ENCODE results near the gene RERE.
A peak's percentile ranks its signal among the peaks of the same experiment; 100 is the strongest.
"Not testable (repeated sequence)": the region's sequence is repeated elsewhere in the genome, so short reads cannot be mapped to it uniquely, and the experiment has no call there.

Gene RERE

GRCh38 chr1:8631163-8631562, 186.3 kb downstream of the RERE start:
- DNase-seq: no peak

- no peak for DNase-seq
Observed at GRCh38 chr1:8629241-8630091, 188.0 kb downstream of the RERE start.

DNA sequence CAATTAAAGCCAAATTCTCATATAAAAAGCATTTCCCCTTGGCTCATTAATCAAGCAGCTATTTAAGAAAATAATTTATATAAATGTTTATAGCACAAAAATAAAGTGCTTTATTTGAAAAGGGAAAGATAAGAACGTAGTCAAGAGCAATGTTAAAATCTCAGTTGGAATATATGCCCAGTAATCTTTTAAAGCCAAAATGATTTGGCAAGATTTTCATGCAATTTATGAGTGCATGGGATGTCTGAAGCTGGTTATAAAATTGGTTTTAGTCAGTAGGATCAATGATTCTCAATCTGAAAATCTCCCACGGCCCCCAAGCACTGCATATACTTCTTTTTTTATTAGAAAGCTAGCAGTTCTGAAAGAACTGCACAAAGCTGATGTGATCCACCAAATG, 188.8 kb downstream of the RERE start:
- DNase-seq: no peak

- no peak for DNase-seq
Observed at GRCh38 chr1:8627728-8628127, 189.7 kb downstream of the RERE start.

DNA sequence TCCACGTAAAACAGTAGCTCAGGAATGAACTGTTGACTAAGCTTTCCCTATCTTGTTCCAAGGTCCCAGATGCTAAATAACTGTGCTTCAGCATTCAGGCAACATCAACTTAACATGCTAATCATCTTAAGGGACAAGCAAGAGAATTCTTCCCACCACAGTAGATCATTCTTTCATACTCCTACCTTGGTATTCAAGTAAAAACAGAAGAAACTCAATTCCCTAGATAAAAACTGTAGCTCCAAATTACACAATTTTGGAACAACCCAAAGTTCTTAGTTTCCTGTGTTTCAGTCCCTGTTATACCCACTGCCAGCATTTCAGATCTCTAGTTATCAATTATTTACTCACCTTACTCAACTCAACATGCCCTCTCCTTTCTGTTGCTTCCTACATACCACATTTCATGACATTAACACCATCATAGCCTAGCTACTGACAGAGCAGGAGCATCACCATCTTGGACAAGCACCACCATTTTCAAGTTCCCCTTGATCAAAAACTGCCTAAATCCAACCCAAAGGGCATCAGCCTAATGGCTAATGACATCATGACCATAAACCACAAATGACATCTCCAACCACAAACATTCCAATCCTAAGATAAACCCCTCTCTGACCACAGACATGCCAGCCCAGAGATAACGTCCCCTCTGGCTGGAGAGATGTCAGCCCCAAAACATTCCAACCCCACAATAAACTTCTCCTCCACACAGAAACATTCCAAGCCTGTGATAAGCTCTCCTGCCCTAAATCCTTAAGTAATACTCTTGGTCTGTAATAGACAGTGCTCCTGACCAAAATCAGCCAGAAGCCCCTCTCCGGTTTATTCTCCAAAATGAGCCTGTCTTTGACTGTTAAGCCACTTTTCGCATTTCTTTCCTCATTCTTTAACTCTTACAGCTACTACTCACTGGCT, 191.2 kb downstream of the RERE start:
- no peak for DNase-seq

DNA sequence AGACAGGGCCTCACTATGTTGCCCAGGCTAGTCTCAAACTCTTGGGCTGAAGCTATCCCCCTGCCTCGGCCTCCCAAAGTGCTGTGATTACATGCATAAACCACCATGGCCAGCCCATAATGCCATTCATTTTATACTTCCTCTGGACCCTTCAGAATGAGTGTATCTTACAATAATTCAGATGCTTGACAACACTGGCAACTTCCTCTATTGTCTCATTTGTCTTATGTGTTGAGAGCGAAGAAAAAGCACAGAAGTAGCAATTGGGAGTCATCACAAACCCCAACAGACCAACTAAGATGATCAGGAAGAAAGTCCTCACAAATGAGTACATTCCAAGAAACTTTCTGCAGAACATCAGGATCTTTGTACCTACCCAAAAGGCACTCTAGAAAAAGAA, 191.9 kb downstream of the RERE start:
- no peak for DNase-seq

DNA sequence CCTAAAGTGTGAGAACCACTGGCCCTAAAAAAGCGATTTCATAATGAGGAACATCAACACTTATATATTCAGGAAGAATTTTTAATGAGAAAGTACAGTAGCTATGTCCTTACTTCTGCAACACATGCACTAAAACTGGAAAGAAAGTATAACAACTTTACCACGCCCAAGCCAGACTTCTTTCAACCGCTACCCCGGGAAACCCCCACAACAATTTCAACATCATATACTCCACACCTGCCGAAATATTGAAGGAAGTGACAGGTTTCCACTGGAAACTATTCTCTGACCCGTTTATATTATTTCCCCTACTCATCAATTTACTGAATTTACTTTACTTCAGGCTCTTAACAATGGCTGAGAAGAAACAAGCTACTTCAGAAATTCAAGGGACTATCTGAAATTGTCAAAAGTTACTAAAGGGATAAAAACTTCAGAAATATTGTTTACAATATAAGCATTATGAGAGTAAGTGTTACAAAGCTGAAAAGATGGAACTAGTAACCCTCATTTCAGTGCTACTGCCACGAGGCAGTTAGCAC, 193.7 kb downstream of the RERE start:
- not testable (repeated sequence) for DNase-seq

- DNase-seq: not testable (repeated sequence)
Observed at GRCh38 chr1:8621785-8622348, 195.6 kb downstream of the RERE start.

- DNase-seq: not testable (repeated sequence)
Observed at GRCh38 chr1:8621034-8621582, 196.3 kb downstream of the RERE start.

- DNase-seq: not testable (repeated sequence)
Observed at GRCh38 chr1:8619917-8620502, 197.4 kb downstream of the RERE start.

DNA sequence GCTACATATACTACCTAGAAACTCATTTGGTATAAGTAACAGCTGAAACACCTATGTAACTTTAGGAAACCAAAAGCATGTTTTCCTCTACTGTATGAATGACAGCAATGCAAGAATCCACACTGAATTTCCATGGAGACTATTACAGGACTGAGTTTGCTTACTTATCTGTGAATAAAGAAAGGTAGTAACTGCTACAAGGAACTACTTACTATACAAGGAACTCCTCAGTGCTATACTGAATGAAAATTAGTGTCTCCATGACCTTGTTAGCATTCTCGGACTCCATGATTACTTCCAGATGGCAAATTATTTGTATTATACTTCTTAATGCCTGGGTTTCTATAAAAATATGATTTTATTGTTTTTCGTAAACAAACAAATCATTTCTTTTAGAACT, 198.0 kb downstream of the RERE start:
- not testable (repeated sequence) for DNase-seq

GRCh38 chr1:8616791-8617190, 200.6 kb downstream of the RERE start:
- not testable (repeated sequence) for DNase-seq

GRCh38 chr1:8611634-8612515, 205.6 kb downstream of the RERE start:
- DNase-seq: peak; percentile 29

DNA sequence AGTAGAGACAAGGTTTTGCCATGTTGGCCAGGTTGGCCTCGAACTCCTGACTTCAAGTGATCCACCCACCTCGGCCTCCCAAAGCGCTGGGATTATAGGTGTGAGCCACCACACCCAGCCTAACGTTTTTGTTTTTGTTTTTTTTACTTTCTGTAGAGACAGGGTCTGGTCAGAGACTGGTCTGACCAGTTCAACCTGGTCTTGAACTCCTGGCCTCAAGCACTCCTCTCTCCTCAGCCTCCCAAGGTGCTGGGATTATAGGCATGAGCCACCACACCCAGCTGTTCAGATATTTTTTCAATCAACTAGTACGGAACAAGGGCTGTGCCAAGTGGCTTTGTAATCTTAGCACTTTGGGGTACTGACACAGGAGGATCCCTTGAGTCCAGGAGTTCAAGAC, 209.5 kb downstream of the RERE start:
- no peak for DNase-seq

GRCh38 chr1:8604041-8604945, 213.1 kb downstream of the RERE start:
- DNase-seq: no peak

DNA sequence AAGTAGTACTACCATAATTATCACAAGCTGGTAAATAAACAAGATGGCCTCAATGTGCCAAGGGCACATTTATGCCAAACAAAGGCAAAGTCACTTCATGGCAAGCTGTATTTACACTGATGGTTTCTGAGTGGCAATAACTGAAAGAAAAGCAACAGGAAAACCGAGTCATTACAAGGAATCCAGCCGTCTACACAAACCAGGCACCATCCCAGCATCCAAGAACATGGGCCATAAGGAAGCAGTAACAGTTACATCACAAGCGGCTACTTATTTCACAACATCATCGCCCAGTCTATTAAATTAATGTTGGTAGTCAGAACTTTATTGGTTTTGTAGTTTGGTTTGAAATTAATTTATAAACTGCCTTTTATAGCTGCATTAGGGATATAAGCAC, 214.2 kb downstream of the RERE start:
- DNase-seq: no peak

GRCh38 chr1:8602471-8603219, 214.8 kb downstream of the RERE start:
- DNase-seq: no peak

- no peak for DNase-seq
Observed at GRCh38 chr1:8600336-8600735, 217.1 kb downstream of the RERE start.

DNA sequence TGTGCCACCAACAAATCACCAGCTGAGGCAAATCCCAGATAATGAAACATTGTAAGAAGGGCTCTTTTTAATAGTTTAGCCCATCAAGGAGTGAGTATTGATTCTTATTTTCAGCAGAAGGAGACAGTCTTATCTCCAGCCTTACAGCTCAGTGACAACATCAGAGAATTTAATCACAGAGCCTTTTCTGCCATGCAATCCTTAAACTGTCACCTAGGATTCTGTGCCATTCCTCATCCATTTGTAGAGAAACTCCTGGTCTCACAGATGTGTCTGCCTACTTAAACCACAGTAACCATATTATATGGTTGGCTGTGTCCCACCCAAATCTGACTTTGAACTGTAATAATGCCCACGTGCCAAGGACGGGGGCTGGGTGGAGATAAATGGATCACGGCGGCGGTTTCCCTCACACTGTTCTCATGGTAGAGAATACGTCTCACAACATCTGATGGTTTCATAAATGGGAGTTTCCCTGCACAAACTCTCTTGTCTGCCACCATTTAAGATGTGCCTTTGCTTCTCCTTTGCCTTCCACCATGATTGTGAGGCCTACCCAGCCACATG, 217.7 kb downstream of the RERE start:
- no peak for DNase-seq
